Psoas muscle (tissue), 8 donors: ENCODE results near the gene TNS3. TPM values are rescaled to one million over a fixed set of nuclear protein-coding genes. Genes with fewer than 3 reads are reported as not detected.

Source experiments
- ATAC-seq, 4 donors: fragments of 200-7000 bp; cut with Tn5 transposase; one replicate each; pipeline ENCODE4 v1.9.1; 2020; ENCODE audit warnings: moderate library complexity in 3 of 4, mild to moderate bottlenecking in 2 of 4
- DNase-seq, 2 donors: peaks; one replicate each; pipeline ENCODE4 v3.0.0-alpha.2; 2020
- H3K27ac ChIP-seq: fragments of 200-600 bp; one replicate; pipeline ENCODE4 v1.8.0; 2022
- H3K27me3 ChIP-seq, 3 donors: fragments of 200-600 bp in 1 of 3; one replicate each; pipeline versions ENCODE4 v1.6.1 to v1.8.0; 2013 to 2022; ENCODE audit warnings: low read length in 2 of 3, mild to moderate bottlenecking in 2 of 3, moderate library complexity in 1 of 3; ENCODE audit not compliant: insufficient read depth in 3 of 3
- H3K36me3 ChIP-seq, 2 donors: fragments of 200-600 bp in 1 of 2; one replicate each; pipeline versions ENCODE4 v1.6.1 to v1.8.0; 2013 to 2022; ENCODE audit warnings: low read depth in 1 of 2, mild to moderate bottlenecking in 1 of 2, moderate library complexity in 1 of 2; ENCODE audit not compliant: insufficient read depth in 1 of 2
- H3K4me1 ChIP-seq: fragments of 200-600 bp; one replicate; pipeline ENCODE4 v1.8.0; 2022
- H3K4me3 ChIP-seq: fragments of 200-600 bp; one replicate; pipeline ENCODE4 v1.8.0; 2022; ENCODE audit warnings: mild to moderate bottlenecking
- H3K9me3 ChIP-seq: fragments of 200-600 bp; one replicate; pipeline ENCODE4 v1.8.0; 2022
- WGBS, 3 donors: extraction: QIAGEN DNeasy Blood & Tissue Kit; methylation state at CpG; one replicate each; pipeline versions ENCODE4 v1.1.6 to v1.1.7; 2013; 5-methylcytosine and 5-hydroxymethylcytosine counted together
- intact Hi-C, 2 donors: fragments of 100-400 bp; cut with DNase I; formaldehyde crosslinking; loops; one replicate each; pipeline versions ENCODE4 v1.11.0 to v1.14.2; 2022
- polyA plus RNA-seq, 3 donors: library from polyadenylated mRNA; stranded (reverse); fragments of 200-250 nt; gene quantifications; one replicate each; pipeline ENCODE4 v1.2.3, GENCODE V29; 2013
- total RNA-seq, 4 donors: library from RNA; stranded (reverse); fragmentation: NEBNext Ultra II Directional in 2 of 4; extraction: Animal tissue kit (Norgen Biotek cat#: 25700) in 2 of 4; gene quantifications; one replicate each; pipeline versions ENCODE4 v1.2.1 to v1.2.4, GENCODE V29; 2021 to 2023
- TF ChIP-seq, protein P1 (sequence below): fragments of 200-600 bp; IDR thresholded peaks from one replicate; pipeline ENCODE4 v1.8.0; 2022; ENCODE audit warnings: antibody characterized with exemption
- donor health status: healthy with polysubstance abuse.
- donor health status: DM: no; HTN: no; CAD: no; lungs with moderate emphysema.
- donor health status: Bipolar disorder and iron deficiency.
- donor health status: healthy.
- donor health status: DM: yes; HTN: yes; CAD: no.
- donor health status: DM: no; HTN: no; CAD: no.
- donor health status: DM: no; HTN: no; CAD: no.
- donor health status: DM: yes; HTN: yes; CAD: no.

Gene TNS3
- total and polyA plus RNA-seq, 7 donors = 11.5 to 75.3 (median 35.0) TPM

DNA sequence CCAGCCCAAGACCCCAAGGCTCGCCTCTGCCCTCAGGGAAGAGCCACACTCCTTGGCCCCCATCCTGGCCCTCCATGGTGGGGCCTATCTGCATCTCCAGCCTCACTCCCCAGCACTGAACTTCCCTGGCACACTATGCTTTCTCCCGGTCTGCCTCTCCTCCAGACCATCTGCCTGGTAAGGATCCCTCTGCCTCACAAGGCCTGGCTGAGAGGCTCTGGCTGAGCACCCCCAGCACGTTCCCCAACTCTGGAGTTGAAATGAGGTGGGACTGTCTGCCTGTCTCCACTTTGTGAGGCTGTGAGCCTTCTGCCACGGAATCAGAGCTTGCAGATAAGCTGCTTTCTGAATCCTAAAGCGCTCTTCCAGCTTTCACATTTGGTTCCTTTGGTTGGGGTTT is 220.7 kb downstream of the TNS3 start:
- Histone ChIP-seq H3K4me1 (peaks cover 4% of the 10 kb centered on the region), H3K4me3 (no peak overlapping the region), H3K27ac (no peak overlapping the region), H3K9me3 (no peaks in the 10 kb centered on the region), H3K36me3 (no peaks in the 10 kb centered on the region), H3K27me3 (no peaks in the 10 kb centered on the region)
- ATAC-seq (no peak), DNase-seq (no peak)
- TF ChIP-seq, protein P1, sequence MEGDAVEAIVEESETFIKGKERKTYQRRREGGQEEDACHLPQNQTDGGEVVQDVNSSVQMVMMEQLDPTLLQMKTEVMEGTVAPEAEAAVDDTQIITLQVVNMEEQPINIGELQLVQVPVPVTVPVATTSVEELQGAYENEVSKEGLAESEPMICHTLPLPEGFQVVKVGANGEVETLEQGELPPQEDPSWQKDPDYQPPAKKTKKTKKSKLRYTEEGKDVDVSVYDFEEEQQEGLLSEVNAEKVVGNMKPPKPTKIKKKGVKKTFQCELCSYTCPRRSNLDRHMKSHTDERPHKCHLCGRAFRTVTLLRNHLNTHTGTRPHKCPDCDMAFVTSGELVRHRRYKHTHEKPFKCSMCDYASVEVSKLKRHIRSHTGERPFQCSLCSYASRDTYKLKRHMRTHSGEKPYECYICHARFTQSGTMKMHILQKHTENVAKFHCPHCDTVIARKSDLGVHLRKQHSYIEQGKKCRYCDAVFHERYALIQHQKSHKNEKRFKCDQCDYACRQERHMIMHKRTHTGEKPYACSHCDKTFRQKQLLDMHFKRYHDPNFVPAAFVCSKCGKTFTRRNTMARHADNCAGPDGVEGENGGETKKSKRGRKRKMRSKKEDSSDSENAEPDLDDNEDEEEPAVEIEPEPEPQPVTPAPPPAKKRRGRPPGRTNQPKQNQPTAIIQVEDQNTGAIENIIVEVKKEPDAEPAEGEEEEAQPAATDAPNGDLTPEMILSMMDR = no peak
- 94 to 98% (median 97%) methylated on average over 5 of the region's 5 CpGs for WGBS, 3 donors
- intact Hi-C loops = no loop called here

DNA sequence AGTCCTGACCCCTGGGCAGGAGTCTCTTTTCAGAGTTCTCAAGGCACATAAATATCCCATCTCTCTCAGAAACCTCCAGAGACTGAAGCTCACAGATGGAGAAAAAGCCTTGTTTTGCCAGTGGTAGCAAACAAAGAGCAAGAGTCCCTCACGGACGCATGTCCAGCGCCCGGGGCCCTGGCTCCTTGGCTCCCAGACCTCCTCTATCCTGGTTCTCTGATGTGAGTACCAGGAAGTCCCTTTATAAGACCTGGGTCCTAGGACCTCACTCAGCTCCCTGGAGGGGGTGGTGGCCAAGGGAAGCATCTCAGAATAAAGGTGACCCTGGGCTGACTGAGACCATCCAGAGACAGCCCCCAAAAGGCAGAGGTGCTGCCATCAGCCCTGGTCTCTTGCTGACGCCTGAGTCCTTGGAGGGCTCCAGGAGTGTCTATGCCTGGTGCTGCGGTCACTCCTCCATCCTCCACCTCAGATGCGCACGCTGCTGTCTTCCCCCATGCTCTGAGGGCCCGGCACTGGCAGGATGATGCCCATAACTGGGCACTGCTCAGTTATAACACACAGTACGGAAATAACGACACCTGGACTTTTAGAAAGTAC is 221.5 kb downstream of the TNS3 start:
- ATAC-seq (no peak), DNase-seq (no peak)
- intact Hi-C loops = no loop called here

DNA sequence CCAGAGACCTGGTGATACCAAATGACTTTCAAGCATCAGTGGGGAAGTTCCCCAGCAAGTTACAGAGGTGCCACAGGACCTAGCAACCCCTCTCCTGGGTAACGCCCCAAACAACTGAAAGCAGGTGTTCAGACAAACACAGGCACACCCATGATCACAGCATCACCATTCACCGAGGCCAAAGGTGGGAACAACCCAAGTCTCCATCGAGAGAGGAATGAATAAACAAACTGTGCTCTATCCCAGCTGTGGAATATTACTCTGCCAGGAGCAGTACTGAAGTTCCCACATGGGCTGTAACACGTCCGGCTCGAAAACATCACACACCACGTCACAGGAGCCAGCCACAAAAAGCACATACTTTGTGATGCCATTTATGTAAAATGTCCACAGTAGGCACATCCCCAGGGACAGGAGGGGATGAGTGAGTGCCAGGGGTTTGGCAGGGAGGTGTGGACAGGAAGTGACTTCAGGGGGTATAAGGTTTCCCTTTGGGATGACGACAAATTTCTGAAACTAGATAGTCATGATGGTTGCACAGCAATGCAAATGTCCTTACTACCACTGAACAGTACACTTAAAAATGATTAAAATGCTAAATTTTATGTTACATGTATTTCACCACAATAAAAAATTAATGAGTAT is 222.8 kb downstream of the TNS3 start:
- Histone ChIP-seq H3K27ac (no peak overlapping the region), H3K4me1 (peaks cover 4% of the 10 kb centered on the region), H3K9me3 (no peaks in the 10 kb centered on the region), H3K27me3 (no peaks in the 10 kb centered on the region), H3K4me3 (no peak overlapping the region), H3K36me3 (no peaks in the 10 kb centered on the region)
- 80 to 83% (median 81%) methylated on average over 8 of the region's 8 CpGs for WGBS, 3 donors
- TF ChIP-seq, protein P1 = no peak
- ATAC-seq (peak; percentile 59 to 70 (median 66)), DNase-seq (no peak)
- intact Hi-C loops = no loop called here

More for the DNA sequence above, 221.5 kb downstream of the TNS3 start:
- no peak overlapping the region for H3K27ac ChIP-seq
- no peaks in the 10 kb centered on the region for H3K36me3 ChIP-seq
- WGBS, 3 donors = 90 to 98% (median 95%) methylated on average over 11 of the region's 11 CpGs
- no peaks in the 10 kb centered on the region for H3K9me3 ChIP-seq
- H3K4me1 ChIP-seq = peaks cover 4% of the 10 kb centered on the region
- H3K27me3 ChIP-seq = no peaks in the 10 kb centered on the region
- TF ChIP-seq, protein P1 = no peak
- no peak overlapping the region for H3K4me3 ChIP-seq

DNA sequence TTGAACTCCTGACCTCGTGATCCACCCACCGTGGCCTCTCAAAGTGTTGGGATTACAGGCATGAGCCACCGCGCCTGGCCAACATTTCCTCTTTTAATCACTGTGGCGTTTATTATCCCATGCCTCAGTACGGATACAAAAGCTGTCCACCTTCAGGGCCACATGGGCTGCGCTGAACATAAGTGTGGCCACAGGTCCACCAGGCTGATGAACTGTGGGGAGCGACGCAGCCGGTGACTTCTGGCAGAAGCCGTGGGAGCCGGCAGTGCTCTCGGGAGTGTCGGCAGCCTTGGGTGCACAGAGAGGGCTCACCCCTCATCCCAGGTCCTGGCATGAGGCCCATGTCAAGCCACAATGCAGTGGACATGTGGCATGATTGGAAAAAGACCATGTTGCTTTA is 223.6 kb downstream of the TNS3 start:
- intact Hi-C loops = no loop called here
- H3K27me3 ChIP-seq = no peaks in the 10 kb centered on the region
- TF ChIP-seq, protein P1 = no peak
- no peaks in the 10 kb centered on the region for H3K9me3 ChIP-seq
- peaks cover 4% of the 10 kb centered on the region for H3K4me1 ChIP-seq
- 89 to 91% (median 90%) methylated on average over 14 of the region's 14 CpGs for WGBS, 3 donors
- no peak overlapping the region for H3K27ac ChIP-seq
- H3K4me3 ChIP-seq = no peak overlapping the region
- H3K36me3 ChIP-seq = no peaks in the 10 kb centered on the region
- ATAC-seq = no peak
- DNase-seq = no peak

DNA sequence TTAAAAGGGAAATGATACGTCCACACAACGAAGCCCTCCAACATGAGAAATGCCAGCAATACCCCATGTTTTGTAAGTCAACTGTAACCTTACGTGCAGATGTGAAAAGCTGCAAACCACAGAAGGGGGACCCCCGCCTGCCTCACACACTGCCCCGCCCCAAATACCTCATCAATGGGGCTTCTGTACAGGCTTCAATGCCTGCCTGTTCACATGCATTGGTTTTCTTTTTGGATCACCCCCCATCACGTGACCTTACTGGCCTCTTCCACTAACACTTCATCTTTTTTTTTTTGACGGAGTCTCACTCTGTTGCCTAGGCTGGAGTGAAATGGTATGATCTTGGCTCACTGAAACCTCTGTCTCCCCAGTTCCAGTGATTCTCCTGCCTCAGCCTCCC is 224.0 kb downstream of the TNS3 start:
- TF ChIP-seq, protein P1 = no peak
- peaks cover 4% of the 10 kb centered on the region for H3K4me1 ChIP-seq
- no peaks in the 10 kb centered on the region for H3K27me3 ChIP-seq
- 85 to 94% (median 93%) methylated on average over 7 of the region's 7 CpGs for WGBS, 3 donors
- H3K27ac ChIP-seq = no peak overlapping the region
- no peaks in the 10 kb centered on the region for H3K9me3 ChIP-seq
- H3K36me3 ChIP-seq = no peaks in the 10 kb centered on the region
- no peak overlapping the region for H3K4me3 ChIP-seq
- no peak for DNase-seq
- intact Hi-C loops = no loop called here
- ATAC-seq = no peak
